Measurements from ENCODE around the gene NLRP1. TPM values are rescaled to one million over a fixed set of nuclear protein-coding genes. Genes with fewer than 3 reads are reported as not detected.

NLRP1 gene
- total RNA-seq, 4 donors from 2014 or later: 7.6 to 21.8 (median 13.7) TPM

DNA sequence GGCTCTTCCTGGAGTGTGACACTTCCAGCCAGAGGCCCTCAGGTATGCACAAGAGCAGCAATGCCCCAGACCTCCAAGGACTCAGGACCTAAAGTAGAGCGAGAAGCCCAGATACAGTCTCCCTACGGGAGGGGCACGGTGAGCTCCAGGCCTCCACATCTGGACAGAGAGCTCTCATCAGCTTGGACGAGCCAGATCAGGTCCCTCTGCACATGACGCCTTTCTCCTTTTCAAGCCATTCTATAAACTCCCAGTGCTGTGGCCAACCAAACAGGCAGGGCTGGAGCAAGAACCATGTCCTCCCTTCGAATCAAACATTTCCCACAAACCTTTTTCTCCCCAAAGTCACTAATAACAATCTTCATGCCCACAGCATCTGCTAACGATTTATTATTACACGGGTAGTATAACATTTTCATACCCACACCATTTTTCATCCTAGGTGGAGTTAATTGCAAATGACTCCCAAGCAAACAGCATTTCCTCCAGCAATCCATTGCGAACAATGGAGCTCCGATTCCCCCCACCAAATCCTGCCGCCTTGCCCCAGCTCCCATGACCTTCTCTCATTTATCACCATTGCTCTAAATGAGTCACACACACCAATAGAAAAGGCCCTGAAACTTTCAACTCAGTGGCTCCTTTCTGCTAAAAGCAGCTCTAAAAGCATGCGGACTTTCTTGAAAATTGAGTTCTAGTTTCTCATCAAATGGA lies 24.2 kb upstream of the NLRP1 start:
- H3K4me3 ChIP-seq: no peak overlapping the region
- in situ Hi-C loops (cut with MboI; ENCODE audit: low pct_ligation_motif_present in 1 of 4, low pct_unique_long_range_greater_than_20kb in 1 of 4, low sequenced_read_pairs in 3 of 4): loop anchor here in 1 of 4 donors (10.0 kb wide), 1 partner anchor 106 kb away; no protein-coding TSS in a partner anchor
- TF ChIP-seq POLR2A (IDR thresholded peaks at IDR 0.05) (no peak), POLR2AphosphoS5 (IDR thresholded peaks at IDR 0.05) (no peak), EP300 (IDR thresholded peaks at IDR 0.05; ENCODE audit: low read depth) (no peak)
- TF ChIP-seq, protein P1, sequence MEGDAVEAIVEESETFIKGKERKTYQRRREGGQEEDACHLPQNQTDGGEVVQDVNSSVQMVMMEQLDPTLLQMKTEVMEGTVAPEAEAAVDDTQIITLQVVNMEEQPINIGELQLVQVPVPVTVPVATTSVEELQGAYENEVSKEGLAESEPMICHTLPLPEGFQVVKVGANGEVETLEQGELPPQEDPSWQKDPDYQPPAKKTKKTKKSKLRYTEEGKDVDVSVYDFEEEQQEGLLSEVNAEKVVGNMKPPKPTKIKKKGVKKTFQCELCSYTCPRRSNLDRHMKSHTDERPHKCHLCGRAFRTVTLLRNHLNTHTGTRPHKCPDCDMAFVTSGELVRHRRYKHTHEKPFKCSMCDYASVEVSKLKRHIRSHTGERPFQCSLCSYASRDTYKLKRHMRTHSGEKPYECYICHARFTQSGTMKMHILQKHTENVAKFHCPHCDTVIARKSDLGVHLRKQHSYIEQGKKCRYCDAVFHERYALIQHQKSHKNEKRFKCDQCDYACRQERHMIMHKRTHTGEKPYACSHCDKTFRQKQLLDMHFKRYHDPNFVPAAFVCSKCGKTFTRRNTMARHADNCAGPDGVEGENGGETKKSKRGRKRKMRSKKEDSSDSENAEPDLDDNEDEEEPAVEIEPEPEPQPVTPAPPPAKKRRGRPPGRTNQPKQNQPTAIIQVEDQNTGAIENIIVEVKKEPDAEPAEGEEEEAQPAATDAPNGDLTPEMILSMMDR (IDR thresholded peaks at IDR 0.05): no peak
- intact Hi-C loops (cut with DNase I; ENCODE audit: low total_unique reads): loop anchor here (5.0 kb wide), 1 partner anchor 1621 kb away; no protein-coding TSS in a partner anchor
- H3K9me3 ChIP-seq: no peaks in the 10 kb centered on the region
- no peaks in the 10 kb centered on the region for H3K27me3 ChIP-seq
- WGBS, 2 donors (ENCODE audit: low coverage in 1 of 2): 66 to 74% methylated on average over 3 to 12 of the region's 12 CpGs
- H3K36me3 ChIP-seq: no peaks in the 10 kb centered on the region
- no peaks in the 10 kb centered on the region for H3K4me1 ChIP-seq
- DNase-seq: no peak
- H3K27ac ChIP-seq: no peak overlapping the region

DNA sequence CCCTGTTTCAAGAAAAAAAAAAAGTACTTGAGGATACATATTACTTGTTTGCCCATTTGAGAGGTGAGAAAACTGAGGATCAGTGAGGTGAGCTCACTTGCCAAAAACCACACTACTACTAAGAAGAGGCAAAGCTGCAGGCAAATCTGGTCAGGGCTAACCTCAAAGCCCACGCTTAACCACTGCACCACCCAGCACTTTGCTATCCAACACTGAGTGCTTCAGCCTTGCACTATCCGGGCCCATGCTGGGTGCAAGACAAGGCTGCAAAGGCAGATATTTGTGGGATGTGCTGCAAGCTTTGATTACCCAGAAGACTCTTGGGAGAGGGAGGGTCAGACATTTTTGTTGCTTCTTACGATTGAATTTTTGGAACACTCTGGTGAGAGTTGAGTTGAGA lies 23.6 kb upstream of the NLRP1 start:
- no peaks in the 10 kb centered on the region for H3K9me3 ChIP-seq
- no peaks in the 10 kb centered on the region for H3K27me3 ChIP-seq
- no peak overlapping the region for H3K27ac ChIP-seq
- TF ChIP-seq POLR2AphosphoS5 (IDR thresholded peaks at IDR 0.05) (no peak), EP300 (IDR thresholded peaks at IDR 0.05; ENCODE audit: low read depth) (no peak), POLR2A (IDR thresholded peaks at IDR 0.05) (no peak)
- TF ChIP-seq, protein P1 (IDR thresholded peaks at IDR 0.05): no peak
- H3K4me1 ChIP-seq: no peaks in the 10 kb centered on the region
- intact Hi-C loops (cut with DNase I; ENCODE audit: low total_unique reads): loop anchor here (5.0 kb wide), 1 partner anchor 1621 kb away; no protein-coding TSS in a partner anchor
- in situ Hi-C loops (cut with MboI; ENCODE audit: low pct_ligation_motif_present in 1 of 4, low pct_unique_long_range_greater_than_20kb in 1 of 4, low sequenced_read_pairs in 3 of 4): loop anchor here in 1 of 4 donors (10.0 kb wide), 1 partner anchor 107 kb away; no protein-coding TSS in a partner anchor
- 75 to 100% methylated on average over 1 to 3 of the region's 3 CpGs for whole genome bisulfite sequencing, 2 donors (ENCODE audit: low coverage in 1 of 2)
- DNase-seq: no peak
- no peaks in the 10 kb centered on the region for H3K36me3 ChIP-seq
- H3K4me3 ChIP-seq: no peak overlapping the region

DNA sequence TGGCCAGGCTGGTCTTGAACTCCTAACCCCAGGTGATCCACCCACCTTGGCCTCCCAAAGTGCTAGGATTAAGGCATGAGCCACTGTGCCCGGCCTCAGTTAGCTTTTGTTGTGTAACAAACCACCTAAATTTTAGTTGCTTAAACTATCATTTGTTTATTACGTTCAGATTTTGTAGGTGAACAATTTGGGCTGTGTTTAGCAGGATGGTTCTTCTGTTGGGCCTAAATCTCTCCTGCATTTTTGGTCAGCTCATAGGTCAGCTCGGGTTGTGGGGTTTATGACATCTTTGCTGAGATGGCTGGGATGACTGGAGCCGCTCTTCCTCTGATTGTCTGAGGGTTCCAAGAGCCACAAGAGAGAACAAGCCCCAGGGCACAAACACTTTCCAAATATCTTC lies 21.1 kb upstream of the NLRP1 start:
- Histone ChIP-seq H3K27me3 (peaks cover 8% of the 10 kb centered on the region), H3K4me1 (no peaks in the 10 kb centered on the region), H3K4me3 (no peak overlapping the region), H3K36me3 (no peaks in the 10 kb centered on the region), H3K9me3 (no peaks in the 10 kb centered on the region), H3K27ac (no peak overlapping the region)
- intact Hi-C loops (cut with DNase I; ENCODE audit: low total_unique reads): loop anchor here (5.0 kb wide), 1 partner anchor 1618 kb away; no protein-coding TSS in a partner anchor
- in situ Hi-C loops (cut with MboI; ENCODE audit: low pct_ligation_motif_present in 1 of 4, low pct_unique_long_range_greater_than_20kb in 1 of 4, low sequenced_read_pairs in 3 of 4): loop anchor here in 1 of 4 donors (10.0 kb wide), 1 partner anchor 109 kb away; no protein-coding TSS in a partner anchor
- DNase-seq: no peak
- 61 to 65% methylated on average over 2 to 4 of the region's 4 CpGs for WGBS, 2 donors (ENCODE audit: low coverage in 1 of 2)
- TF ChIP-seq, protein P1 (IDR thresholded peaks at IDR 0.05): no peak
- TF ChIP-seq EP300 (IDR thresholded peaks at IDR 0.05; ENCODE audit: low read depth): no peak

DNA sequence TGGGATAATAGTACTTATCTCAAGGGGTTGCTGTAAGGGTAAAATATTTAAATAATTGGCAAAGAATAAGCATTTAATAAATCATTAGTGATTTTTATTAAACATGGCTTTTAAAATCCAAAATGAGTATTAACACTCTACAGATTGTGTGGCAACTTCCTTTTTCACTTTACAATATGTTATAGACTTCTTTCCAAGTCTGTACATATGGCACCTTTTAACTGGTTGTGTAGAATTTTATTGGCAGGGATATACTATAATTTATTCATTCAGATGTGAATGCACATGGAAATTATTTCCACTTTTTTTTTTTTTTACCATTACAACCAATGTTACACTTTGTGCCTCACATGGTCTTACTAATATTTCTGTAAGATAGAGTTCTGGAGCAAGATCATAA lies 15.7 kb upstream of the NLRP1 start:
- Histone ChIP-seq H3K4me3 (no peak overlapping the region), H3K9me3 (no peaks in the 10 kb centered on the region), H3K36me3 (no peaks in the 10 kb centered on the region), H3K27me3 (peaks cover 46% of the 10 kb centered on the region), H3K4me1 (no peaks in the 10 kb centered on the region), H3K27ac (no peak overlapping the region)
- intact Hi-C loops (cut with DNase I; ENCODE audit: low total_unique reads): no loop called here
- TF ChIP-seq EP300 (IDR thresholded peaks at IDR 0.05; ENCODE audit: low read depth) (no peak), POLR2A (IDR thresholded peaks at IDR 0.05) (no peak), POLR2AphosphoS5 (IDR thresholded peaks at IDR 0.05) (no peak)
- TF ChIP-seq, protein P1 (IDR thresholded peaks at IDR 0.05): no peak
- in situ Hi-C loops (cut with MboI; ENCODE audit: low pct_ligation_motif_present in 1 of 4, low pct_unique_long_range_greater_than_20kb in 1 of 4, low sequenced_read_pairs in 3 of 4): loop anchor here in 1 of 4 donors (10.0 kb wide), 1 partner anchor 115 kb away; no protein-coding TSS in a partner anchor
- no peak for DNase-seq
